HepG2 (cell line): ENCODE results near the gene SLC17A3. TPM values are rescaled to one million over a fixed set of nuclear protein-coding genes. Genes with fewer than 3 reads are reported as not detected.

ENCODE experiments used
- ATAD3A ChIP-seq: sonication (generic); formaldehyde crosslinking; IDR thresholded peaks from 2 replicates; pipeline ENCODE4 v1.4.0; 2020; ENCODE audit warnings: missing genetic modification reagents
- ATF7 ChIP-seq, 2 experiments: fragments of 450-650 bp in 1 of 2; sonication (generic) in 1 of 2; formaldehyde crosslinking in 1 of 2; IDR thresholded peaks; 2 replicates each; pipeline versions ENCODE4 v1.4.0 to v1.6.1; 2016 to 2020; ENCODE audit warnings: antibody characterized with exemption in 1 of 2, mild to moderate bottlenecking in 1 of 2, missing genetic modification reagents in 1 of 2
- CCDC6 ChIP-seq: sonication (generic); formaldehyde crosslinking; IDR thresholded peaks from 2 replicates; pipeline ENCODE4 v1.8.1; 2022; ENCODE audit warnings: mild to moderate bottlenecking, missing genetic modification reagents, moderate library complexity
- IKZF1 ChIP-seq: fragments of 450-650 bp; IDR thresholded peaks from 2 replicates; pipeline ENCODE4 v1.7.1; 2016
- KAT8 ChIP-seq: IDR thresholded peaks from 2 replicates; pipeline ENCODE4 v1.6.1; 2016; ENCODE audit warnings: missing genetic modification reagents, missing compliant biosample characterization
- NCOA5 ChIP-seq: sonication (generic); formaldehyde crosslinking; IDR thresholded peaks from 2 replicates; pipeline ENCODE4 v1.4.0; 2020; ENCODE audit warnings: missing genetic modification reagents
- NFATC3 ChIP-seq: sonication (generic); formaldehyde crosslinking; IDR thresholded peaks from 2 replicates; pipeline ENCODE4 v1.5.1; 2020; ENCODE audit warnings: mild to moderate bottlenecking, missing genetic modification reagents
- NFYC ChIP-seq: IDR thresholded peaks from 2 replicates; pipeline ENCODE4 v1.6.1; 2016; ENCODE audit warnings: missing genetic modification reagents, missing compliant biosample characterization
- RBFOX2 ChIP-seq: fragments of 200-400 bp; formaldehyde crosslinking; IDR thresholded peaks from 2 replicates; pipeline ENCODE4 v1.6.1; 2017; ENCODE audit warnings: low read depth, mild to moderate bottlenecking, low read length
- RBM22 ChIP-seq: fragments of 200-400 bp; formaldehyde crosslinking; optimal IDR thresholded peaks from 2 replicates; pipeline ENCODE3; 2017; ENCODE audit warnings: mild to moderate bottlenecking, low read length, moderate library complexity
- REXO4 ChIP-seq: sonication (generic); formaldehyde crosslinking; IDR thresholded peaks from 2 replicates; pipeline ENCODE4 v1.8.0; 2022; ENCODE audit warnings: missing genetic modification reagents, mild to moderate bottlenecking, borderline replicate concordance
- TBX3 ChIP-seq: fragments of 450-650 bp; IDR thresholded peaks from 2 replicates; pipeline ENCODE4 v1.6.1; 2017; ENCODE audit warnings: antibody characterized with exemption, mild to moderate bottlenecking, inconsistent platforms, borderline replicate concordance
- ZFAT ChIP-seq: sonication (generic); formaldehyde crosslinking; conservative IDR thresholded peaks from 2 replicates; pipeline ENCODE4 v1.8.1; 2023; ENCODE audit warnings: missing genetic modification reagents, inconsistent platforms
- ZFP41 ChIP-seq: sonication (generic); formaldehyde crosslinking; IDR thresholded peaks from 2 replicates; pipeline ENCODE4 v1.4.0; 2020; ENCODE audit warnings: mild to moderate bottlenecking, missing genetic modification reagents, borderline replicate concordance
- ZNF136 ChIP-seq: sonication (generic); formaldehyde crosslinking; IDR thresholded peaks from 2 replicates; pipeline ENCODE4 v1.8.1; 2022; ENCODE audit warnings: low read depth, mild to moderate bottlenecking, moderate library complexity, missing genetic modification reagents
- ZNF20 ChIP-seq: sonication (generic); formaldehyde crosslinking; IDR thresholded peaks from 2 replicates; pipeline ENCODE4 v1.4.0; 2020; ENCODE audit warnings: mild to moderate bottlenecking, moderate library complexity, missing genetic modification reagents
- ZNF501 ChIP-seq: sonication (generic); formaldehyde crosslinking; IDR thresholded peaks from 2 replicates; pipeline ENCODE4 v1.5.1; 2020; ENCODE audit warnings: mild to moderate bottlenecking, moderate library complexity, missing genetic modification reagents
- ZNF549 ChIP-seq: sonication (generic); formaldehyde crosslinking; IDR thresholded peaks from 2 replicates; pipeline ENCODE4 v1.5.0; 2020; ENCODE audit warnings: missing genetic modification reagents
- ZNF7 ChIP-seq: IDR thresholded peaks from 2 replicates; pipeline ENCODE4 v1.6.1; 2016; ENCODE audit warnings: missing biosample characterization, missing genetic modification reagents
- polyA plus RNA-seq, 8 experiments: library from polyadenylated mRNA; depleted of rRNA in 3 of 8; stranded (reverse) in 7 of 8; unstranded in 1 of 8; fragments of >200 nt; fragmentation: Illumina TruSeq in 4 of 8; extraction: Trizol in 4 of 8; gene quantifications; 2 replicates each; pipeline versions ENCODE4 v1.2.1 to v1.2.3, GENCODE V29; 2011 to 2016; ENCODE audit warnings: low read depth in 4 of 8, missing spikeins in 1 of 8, mixed read lengths in 1 of 8; ENCODE audit not compliant: insufficient read depth in 1 of 8
- total RNA-seq, 5 experiments: library from RNA; depleted of rRNA; stranded (reverse); fragments of >200 nt; fragmentation: Illumina TruSeq; extraction: Trizol; gene quantifications; 2 replicates each; pipeline ENCODE4 v1.2.3, GENCODE V29; 2016; ENCODE audit warnings: low read depth in 1 of 5
- TF ChIP-seq, protein P1 (sequence below): sonication (generic); formaldehyde crosslinking; IDR thresholded peaks from 2 replicates; pipeline ENCODE4 v1.5.1; 2020; ENCODE audit warnings: mild to moderate bottlenecking, missing genetic modification reagents, moderate library complexity
- TF ChIP-seq, protein P2 (sequence below): IDR thresholded peaks from 2 replicates; pipeline ENCODE4 v1.6.1; 2016; ENCODE audit warnings: low read depth, borderline replicate concordance
- TF ChIP-seq, protein P3 (sequence below): sonication (generic); formaldehyde crosslinking; IDR thresholded peaks from 2 replicates; pipeline ENCODE4 v1.4.0; 2020; ENCODE audit warnings: missing genetic modification reagents, mild to moderate bottlenecking, borderline replicate concordance
- TF ChIP-seq, protein P4 (sequence below): sonication (generic); formaldehyde crosslinking; IDR thresholded peaks from 2 replicates; pipeline ENCODE4 v1.5.1; 2020; ENCODE audit warnings: missing genetic modification reagents, mild to moderate bottlenecking, borderline replicate concordance
- TF ChIP-seq, protein P5 (sequence below): sonication (generic); formaldehyde crosslinking; IDR thresholded peaks from 2 replicates; pipeline ENCODE4 v1.8.0; 2022; ENCODE audit warnings: mild to moderate bottlenecking, missing genetic modification reagents

The SLC17A3 gene
- total and polyA plus RNA-seq, 2 of the 13 experiments (the other 11 are each of a cell fraction or from before 2014, with no cell fraction given) = 0.09 to 0.11 TPM

DNA sequence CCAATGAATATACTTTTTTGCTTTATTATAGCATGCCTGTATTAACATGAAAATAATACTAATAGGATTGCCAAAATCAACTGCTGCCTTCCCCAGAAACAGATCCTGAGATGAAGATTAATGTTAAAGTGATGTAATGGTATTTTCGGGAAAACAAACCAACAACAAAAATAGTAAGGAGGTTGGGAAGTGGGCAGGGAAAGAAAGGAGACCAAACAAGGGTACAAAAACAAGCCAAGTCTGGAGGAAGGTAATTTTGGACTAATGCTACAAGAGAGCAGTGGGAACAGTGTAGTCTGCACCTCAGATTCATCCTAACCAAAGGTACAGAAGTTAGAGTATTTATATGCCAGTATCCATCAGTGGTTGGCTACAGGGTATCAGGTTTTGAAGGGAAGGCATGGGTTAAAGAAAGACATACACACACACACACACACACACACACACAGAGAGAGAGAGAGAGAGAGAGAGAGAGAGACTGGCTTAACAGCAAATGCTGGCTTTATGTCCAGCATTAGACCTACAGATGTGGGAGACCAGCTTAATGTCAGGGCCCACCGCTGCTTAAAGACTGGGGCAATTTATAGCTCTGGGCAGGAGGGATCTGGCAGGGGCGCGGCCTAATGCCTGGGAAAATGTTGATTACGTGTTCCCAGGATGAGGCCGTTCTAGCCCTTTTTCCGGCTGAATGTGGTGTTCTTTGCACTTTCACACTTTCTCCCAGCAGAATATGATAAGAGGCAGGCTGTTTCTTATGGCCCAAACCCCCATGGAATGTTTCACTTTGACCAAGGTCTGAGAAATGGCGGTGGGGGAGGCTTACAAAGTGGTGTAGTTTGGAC, 38.4 kb downstream of the SLC17A3 start (continued):
- TF ChIP-seq, protein P1, sequence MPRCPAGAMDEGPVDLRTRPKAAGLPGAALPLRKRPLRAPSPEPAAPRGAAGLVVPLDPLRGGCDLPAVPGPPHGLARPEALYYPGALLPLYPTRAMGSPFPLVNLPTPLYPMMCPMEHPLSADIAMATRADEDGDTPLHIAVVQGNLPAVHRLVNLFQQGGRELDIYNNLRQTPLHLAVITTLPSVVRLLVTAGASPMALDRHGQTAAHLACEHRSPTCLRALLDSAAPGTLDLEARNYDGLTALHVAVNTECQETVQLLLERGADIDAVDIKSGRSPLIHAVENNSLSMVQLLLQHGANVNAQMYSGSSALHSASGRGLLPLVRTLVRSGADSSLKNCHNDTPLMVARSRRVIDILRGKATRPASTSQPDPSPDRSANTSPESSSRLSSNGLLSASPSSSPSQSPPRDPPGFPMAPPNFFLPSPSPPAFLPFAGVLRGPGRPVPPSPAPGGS (CRISPR knock-in tag) = peak; percentile 30; the same call in 1 of the 2 replicates
- no peak for TF ChIP-seq REXO4 (CRISPR knock-in tag)
- no peak for TF ChIP-seq TBX3
- TF ChIP-seq, protein P2, sequence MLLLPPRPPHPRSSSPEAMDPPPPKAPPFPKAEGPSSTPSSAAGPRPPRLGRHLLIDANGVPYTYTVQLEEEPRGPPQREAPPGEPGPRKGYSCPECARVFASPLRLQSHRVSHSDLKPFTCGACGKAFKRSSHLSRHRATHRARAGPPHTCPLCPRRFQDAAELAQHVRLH (CRISPR knock-in tag) = no peak
- TF ChIP-seq ZNF20 (CRISPR knock-in tag) = no peak
- TF ChIP-seq IKZF1 = no peak
- TF ChIP-seq ATF7 (IDR thresholded peaks at IDR 0.05) = no peak
- TF ChIP-seq ATF7 (CRISPR knock-in tag; IDR thresholded peaks at IDR 0.05) = peak; percentile 72; the same call in 1 of the 2 replicates
- 0 out of 2 replicates have a peak, but pooled peaks have one; percentile 15 for TF ChIP-seq ZNF136 (CRISPR knock-in tag)
- TF ChIP-seq CCDC6 (CRISPR knock-in tag) = no peak
- TF ChIP-seq ZFP41 (CRISPR knock-in tag) = no peak
- peak; percentile 80 for TF ChIP-seq ZNF501 (CRISPR knock-in tag)
- no peak for TF ChIP-seq NFYC (CRISPR knock-in tag)
- no peak for TF ChIP-seq NCOA5 (CRISPR knock-in tag)
- TF ChIP-seq NFATC3 (CRISPR knock-in tag) = no peak
- TF ChIP-seq ZNF549 (CRISPR knock-in tag) = no peak
- TF ChIP-seq, protein P3, sequence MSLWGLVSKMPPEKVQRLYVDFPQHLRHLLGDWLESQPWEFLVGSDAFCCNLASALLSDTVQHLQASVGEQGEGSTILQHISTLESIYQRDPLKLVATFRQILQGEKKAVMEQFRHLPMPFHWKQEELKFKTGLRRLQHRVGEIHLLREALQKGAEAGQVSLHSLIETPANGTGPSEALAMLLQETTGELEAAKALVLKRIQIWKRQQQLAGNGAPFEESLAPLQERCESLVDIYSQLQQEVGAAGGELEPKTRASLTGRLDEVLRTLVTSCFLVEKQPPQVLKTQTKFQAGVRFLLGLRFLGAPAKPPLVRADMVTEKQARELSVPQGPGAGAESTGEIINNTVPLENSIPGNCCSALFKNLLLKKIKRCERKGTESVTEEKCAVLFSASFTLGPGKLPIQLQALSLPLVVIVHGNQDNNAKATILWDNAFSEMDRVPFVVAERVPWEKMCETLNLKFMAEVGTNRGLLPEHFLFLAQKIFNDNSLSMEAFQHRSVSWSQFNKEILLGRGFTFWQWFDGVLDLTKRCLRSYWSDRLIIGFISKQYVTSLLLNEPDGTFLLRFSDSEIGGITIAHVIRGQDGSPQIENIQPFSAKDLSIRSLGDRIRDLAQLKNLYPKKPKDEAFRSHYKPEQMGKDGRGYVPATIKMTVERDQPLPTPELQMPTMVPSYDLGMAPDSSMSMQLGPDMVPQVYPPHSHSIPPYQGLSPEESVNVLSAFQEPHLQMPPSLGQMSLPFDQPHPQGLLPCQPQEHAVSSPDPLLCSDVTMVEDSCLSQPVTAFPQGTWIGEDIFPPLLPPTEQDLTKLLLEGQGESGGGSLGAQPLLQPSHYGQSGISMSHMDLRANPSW (CRISPR knock-in tag) = 0 out of 2 replicates have a peak, but pooled peaks have one; percentile 46
- TF ChIP-seq RBM22 = no peak
- TF ChIP-seq, protein P4, sequence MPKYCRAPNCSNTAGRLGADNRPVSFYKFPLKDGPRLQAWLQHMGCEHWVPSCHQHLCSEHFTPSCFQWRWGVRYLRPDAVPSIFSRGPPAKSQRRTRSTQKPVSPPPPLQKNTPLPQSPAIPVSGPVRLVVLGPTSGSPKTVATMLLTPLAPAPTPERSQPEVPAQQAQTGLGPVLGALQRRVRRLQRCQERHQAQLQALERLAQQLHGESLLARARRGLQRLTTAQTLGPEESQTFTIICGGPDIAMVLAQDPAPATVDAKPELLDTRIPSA (CRISPR knock-in tag) = no peak
- TF ChIP-seq ZNF7 (CRISPR knock-in tag) = no peak
- TF ChIP-seq RBFOX2 = no peak
- TF ChIP-seq ZFAT = no peak
- no peak for TF ChIP-seq KAT8
- TF ChIP-seq, protein P5, sequence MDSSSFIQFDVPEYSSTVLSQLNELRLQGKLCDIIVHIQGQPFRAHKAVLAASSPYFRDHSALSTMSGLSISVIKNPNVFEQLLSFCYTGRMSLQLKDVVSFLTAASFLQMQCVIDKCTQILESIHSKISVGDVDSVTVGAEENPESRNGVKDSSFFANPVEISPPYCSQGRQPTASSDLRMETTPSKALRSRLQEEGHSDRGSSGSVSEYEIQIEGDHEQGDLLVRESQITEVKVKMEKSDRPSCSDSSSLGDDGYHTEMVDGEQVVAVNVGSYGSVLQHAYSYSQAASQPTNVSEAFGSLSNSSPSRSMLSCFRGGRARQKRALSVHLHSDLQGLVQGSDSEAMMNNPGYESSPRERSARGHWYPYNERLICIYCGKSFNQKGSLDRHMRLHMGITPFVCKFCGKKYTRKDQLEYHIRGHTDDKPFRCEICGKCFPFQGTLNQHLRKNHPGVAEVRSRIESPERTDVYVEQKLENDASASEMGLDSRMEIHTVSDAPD (CRISPR knock-in tag) = no peak
- no peak for TF ChIP-seq ATAD3A (CRISPR knock-in tag)
